Activated CD4-positive, alpha-beta T cell treated with anti-CD3 and anti-CD28 coated beads, Interleukin-2, amount 50 U/mL, for 4 hours (primary cell): Measurements from ENCODE around the gene TMEM135.

Experiments used
- DNase-seq, 2 experiments: peaks; one replicate each; pipeline ENCODE4 v3.0.0-alpha.2; 2020

TMEM135 gene

GRCh38 chr11:87366763-87367405, 329.1 kb downstream of the TMEM135 start:
- no peak for DNase-seq

GRCh38 chr11:87368151-87368550, 330.4 kb downstream of the TMEM135 start:
- no peak for DNase-seq

GRCh38 chr11:87368858-87369480, 331.2 kb downstream of the TMEM135 start:
- no peak for DNase-seq

GRCh38 chr11:87369888-87370287, 332.2 kb downstream of the TMEM135 start:
- DNase-seq = no peak

GRCh38 chr11:87372065-87372464, 334.3 kb downstream of the TMEM135 start:
- no peak for DNase-seq
